ENCODE data around the gene IRF4.

Gene IRF4

DNA sequence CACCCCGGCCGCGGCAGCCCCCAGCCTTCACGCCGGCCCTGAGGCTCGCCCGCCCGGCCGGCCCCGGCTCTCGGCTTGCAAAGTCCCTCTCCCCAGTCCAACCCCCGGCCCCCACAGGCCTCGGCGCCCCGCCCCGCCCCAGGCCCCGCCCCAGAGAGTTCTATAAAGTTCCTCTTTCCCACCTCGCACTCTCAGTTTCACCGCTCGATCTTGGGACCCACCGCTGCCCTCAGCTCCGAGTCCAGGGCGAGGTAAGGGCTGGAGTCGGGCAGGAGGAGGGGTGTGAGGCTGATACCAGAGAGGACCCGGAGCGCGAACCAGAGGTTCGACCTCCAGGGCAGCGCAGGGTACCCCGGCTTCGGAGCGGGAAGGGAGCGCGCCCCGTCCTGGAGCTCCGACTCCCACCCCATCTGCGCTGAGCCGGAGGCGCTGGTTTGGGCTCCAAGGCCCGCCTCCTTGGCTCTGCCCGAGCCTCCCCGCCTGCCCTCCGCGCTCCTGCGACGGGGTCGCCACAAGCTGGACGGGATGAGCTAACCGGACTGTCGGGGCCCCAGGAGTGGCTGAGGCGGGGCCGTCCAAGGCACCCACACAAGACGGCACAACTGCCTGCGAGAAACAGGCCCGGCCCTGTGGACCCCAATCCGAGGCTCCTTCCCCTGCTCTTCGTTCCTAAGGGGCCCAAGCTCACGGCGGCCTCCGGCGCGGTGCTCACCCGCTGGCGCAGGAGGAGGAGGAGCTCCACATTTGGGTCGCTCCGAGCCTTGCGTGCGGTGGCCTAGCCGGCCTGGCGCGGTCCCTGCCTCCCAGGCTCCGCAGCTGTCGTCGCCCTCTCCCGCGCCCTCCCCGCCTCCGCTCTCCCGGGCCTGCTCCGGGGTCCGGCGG is at the start of gene IRF4:
IRF4 (plus strand) TSS at position 194 of the 882 bp plus-strand sequence. CDS start 1,401 bp downstream, outside the sequence.
- no peak for DNase-seq (ENCODE audit: low read depth)

- no peak for DNase-seq (ENCODE audit: low read depth)
Observed at GRCh38 chr6:341914-342831, 49.4 kb upstream of the IRF4 start.

GRCh38 chr6:342832-343179 is 48.7 kb upstream of the IRF4 start:
- no peak for DNase-seq (ENCODE audit: low read depth)

DNA sequence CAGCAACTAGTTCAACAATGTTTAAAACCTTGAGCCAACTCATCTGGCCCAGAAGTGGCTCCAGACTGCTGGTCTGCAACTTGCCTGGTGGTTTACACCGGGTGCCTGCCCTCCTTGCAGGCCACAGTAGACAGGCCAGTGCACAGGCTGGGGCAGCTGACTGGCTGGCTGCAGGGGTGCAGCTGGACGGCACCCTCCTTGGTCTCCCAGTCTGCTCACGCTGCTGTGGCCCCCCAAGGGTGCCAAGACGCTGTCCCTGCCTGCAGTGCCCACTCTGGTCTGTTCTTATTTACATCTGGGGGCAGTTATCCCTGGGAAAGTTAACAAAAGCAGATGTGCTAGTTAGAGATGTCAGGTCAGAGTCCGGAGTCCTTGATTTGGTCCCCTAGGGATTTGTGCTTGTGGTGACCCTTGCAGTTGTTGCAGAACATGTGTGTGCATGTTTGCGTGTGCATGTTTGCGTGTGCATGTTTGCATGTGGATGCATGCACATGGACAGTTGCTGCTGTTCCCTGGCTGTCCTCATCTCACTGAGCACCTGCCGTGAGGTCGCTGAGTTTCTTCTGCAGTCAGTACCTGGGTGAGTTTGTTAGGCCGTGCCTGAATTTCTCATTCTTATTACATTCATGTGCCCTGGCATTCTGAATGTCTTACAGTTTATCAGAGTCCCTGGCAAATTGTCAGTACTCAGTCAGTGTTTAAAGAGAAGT is 48.2 kb upstream of the IRF4 start:
- no peak for DNase-seq (ENCODE audit: low read depth)

DNA sequence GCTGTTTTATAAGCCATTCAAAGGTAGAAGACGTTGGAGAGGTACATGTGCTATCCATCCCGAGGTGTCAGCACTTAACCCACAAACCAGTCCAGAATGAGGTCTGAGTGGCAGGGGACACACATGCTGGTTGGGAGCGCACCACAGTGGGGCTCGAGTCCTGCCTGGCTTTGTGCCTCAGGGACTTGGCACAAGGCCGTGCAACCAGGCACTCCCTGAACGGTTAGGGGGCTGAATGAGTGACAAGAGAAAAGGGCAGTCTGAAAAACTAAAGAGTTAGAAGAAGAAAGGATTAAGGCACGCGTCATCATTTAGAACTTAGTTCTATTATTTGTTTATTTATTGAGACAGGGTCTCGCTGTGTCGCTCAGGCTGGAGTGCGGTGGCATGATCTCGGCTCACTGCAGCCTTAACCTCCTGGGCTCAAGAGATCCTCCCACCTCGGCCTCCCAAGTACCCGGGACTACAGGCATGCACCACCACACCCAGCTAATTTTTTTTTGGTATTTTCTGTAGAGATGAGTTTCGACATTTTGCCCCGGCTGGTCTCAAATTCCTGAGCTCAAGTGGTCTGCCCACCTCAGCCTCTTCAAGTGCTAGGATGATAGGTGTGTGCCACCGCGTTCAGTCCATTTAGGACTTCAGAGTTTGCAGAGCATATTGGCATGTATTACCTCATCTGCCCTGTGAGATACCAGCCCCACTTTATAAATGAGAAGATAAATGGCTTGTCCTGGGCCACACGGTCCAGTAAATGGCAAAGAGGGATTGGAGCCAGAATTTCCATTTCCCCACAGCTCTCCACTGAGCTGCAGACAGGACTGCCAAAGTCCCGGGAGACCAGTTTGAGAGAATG is 47.4 kb upstream of the IRF4 start:
- DNase-seq (ENCODE audit: low read depth) = peak; percentile 1

DNA sequence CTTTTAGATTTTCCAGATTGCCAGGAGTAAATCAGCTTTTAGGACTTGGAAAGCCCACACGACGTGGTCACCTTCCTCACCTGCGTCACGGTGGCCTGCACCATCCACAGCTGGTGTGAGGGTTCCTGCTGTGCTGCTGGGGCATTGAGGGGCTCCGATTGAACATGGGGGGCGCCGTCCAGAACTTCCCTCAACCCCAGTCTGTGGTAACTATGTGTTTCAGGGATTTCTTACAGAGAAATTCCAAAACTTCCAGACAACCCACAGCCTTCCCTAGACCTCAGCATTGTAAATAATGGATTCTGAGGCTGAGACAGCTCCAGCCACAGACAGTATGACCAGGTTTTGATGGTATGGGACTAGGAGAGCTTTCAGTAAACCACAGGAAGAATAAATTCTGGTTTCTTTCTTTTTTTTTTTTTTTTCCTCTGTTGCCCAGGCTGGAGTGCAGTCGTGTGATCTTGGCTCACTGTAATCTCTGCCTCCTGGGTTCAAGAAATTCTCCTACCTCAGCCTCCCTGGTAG is 46.7 kb upstream of the IRF4 start:
- peak; percentile 11 for DNase-seq (ENCODE audit: low read depth)

- peak; percentile 1 for DNase-seq (ENCODE audit: low read depth)
Observed at GRCh38 chr6:345747-346385, 45.7 kb upstream of the IRF4 start.

DNA sequence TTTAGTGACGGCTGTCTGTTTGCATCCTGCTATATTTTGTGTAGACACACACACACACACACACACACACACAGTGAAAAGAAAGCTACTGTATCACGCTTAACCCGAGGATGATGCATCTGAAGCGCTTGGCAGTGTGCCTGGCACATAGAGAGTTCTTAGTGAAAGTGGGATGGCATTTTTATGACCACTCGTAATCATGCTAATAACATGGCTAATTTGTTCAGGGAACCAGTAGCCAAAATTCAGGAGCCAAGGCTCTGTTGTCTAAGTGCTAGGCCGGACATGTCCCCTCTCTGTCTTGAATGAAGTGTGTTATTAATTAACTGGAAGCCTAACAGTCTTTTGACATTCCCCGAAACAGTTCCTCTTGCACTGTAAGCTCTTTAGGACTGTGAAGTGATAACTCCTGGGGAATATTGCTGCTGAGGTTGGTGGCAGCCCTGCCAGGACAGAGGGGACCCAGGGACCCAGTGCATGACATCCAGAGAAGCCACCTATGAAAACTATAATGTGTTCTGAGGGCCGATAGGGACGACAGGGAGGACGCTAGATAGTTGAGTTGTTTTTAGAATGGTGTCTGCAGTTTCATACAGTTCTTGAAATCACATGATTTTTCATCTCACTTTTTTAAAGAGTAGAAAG is 45.0 kb upstream of the IRF4 start:
- peak; percentile 4 for DNase-seq (ENCODE audit: low read depth)

DNA sequence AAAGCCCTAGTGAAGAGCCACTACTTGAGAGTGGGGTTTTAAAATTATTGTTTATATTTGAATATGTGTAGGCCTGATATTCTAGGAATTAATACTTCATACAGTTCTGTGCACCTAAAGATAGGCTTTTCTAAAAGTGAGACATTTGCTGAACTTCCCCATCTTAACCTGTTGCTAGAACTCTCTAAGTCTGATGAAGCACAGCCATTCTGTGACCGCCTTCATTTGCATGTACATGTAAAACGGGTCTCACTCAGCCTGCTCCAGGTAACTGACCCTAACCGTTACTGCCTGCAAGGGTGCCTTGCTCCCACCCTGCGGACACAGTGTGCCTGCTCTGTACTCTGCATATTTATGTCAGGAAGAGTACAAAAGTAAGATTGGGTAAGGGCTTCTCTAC is 44.3 kb upstream of the IRF4 start:
- DNase-seq (ENCODE audit: low read depth) = no peak

GRCh38 chr6:347951-348859 is 43.3 kb upstream of the IRF4 start:
- no peak for DNase-seq (ENCODE audit: low read depth)

- DNase-seq (ENCODE audit: low read depth) = no peak
Observed at GRCh38 chr6:348860-349396, 42.6 kb upstream of the IRF4 start.

DNA sequence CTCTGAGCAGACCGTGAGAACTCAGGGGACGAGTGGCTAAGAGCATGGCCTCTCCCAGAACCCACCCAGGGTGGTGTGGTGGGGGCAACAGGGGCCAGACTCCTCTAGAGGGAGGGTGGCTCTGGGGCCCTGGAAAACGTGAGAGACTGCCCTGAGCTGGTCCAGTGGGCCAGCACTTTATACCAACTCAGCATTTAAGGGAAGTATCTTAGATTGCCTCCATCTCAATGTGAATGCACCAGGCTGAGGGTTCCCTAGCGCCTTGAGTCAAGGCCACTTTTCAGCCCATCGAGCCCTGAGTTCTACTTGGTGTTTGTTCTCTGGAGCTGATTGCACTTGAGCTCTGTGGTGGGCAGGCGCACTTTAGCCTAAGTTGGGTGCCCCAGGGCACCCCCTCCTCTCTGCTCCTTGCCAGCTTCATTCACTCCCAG is 42.0 kb upstream of the IRF4 start:
- no peak for DNase-seq (ENCODE audit: low read depth)

DNA sequence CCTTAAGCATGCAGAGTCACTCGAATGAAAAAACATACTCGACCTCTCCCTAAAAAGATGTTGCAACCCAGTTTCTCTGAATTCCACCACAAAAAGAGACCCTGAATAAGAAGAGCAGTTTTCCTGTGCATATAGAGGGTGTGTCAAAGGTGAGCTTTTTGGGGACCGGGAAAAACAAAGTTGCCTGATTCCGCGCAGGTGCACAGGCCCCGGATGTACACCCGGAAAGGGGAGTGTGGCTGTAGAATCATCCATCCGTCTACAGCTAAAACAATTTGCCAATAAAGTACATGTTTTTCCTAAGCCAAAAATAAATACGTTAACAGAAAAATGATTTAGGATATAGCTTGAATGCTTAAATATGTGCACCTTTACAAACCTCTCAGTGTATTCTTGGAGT is 41.2 kb upstream of the IRF4 start:
- DNase-seq (ENCODE audit: low read depth) = no peak

DNA sequence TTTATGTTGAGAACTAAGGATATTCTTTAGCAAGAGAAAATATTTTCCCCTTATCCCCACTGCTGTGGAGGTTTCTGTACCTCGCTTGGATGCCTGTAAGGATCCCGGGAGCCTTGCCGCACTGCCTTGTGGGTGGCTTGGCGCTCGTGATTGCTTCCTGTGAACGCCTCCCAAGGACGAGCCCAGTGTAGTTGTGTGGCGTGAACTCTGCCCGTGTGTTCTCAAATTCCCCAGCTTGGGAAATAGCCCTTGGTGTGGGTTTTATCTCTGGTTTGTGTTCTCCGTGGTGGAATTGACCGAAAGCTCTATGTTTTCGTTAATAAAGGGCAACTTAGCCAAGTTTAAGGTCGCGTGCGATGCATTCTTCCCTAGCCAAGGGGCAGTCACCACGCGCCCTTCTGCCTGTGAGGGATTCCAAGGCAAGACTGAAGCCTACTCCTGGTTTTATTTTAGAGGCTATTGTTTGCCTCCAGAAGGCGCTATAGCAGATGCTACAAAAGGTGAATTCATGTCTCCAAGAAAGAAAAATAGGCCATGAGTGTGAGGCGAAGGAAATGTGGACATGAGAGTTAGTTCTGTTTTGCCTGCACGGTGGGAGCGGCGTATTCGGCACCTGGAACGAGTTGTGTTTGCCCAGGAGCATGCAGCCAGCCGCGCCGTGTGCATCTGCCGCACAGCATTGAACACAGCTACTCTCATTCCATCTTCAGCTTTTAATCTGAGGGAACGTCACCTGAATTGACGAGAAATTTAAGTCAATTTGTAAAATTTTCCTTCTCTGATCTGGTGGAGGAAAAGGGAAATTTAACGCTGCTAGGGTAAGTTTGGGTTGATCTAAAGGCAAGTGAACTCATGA is 40.3 kb upstream of the IRF4 start:
- no peak for DNase-seq (ENCODE audit: low read depth)

DNA sequence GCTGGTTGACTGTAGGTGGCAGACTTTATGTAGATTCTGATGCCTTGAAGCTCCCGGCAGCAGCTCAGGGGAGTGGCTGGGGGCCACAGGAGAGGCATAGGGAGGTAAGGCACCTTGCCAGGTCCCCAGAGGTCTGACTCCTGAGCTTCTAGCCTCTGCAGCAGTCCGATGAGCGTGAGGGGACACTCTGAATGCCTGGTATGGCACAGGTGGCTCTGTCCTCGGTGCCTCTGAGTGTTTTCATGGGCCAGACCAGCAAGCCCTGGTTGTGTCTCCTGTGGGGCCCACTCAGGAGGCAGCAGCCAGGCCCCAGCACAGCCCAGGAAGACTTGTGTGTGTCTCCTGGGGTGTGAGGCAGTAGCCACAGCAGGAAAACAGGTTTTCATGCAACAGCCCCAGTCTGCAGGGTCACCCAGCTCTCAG is 39.7 kb upstream of the IRF4 start:
- no peak for DNase-seq (ENCODE audit: low read depth)

DNA sequence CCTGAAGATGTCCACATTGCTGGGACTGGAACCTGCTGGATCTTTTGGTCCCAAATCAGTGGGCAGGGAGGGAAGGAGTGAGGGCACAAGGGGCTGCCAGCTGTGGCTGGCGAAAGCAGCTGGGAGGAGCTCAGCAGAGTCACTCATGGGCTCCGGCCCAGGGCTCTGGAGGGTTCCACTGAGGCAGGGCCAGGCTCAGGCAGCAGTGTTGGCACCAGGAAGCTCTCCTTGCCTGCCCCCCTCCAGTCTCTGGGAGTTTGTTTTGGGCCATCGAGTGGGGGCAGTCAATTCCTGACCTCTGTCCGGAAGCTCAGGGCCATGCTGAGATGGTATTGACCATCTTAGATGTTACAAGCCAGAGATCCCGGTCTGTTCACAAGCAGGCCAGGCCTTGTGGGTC is 39.1 kb upstream of the IRF4 start:
- no peak for DNase-seq (ENCODE audit: low read depth)

- DNase-seq (ENCODE audit: low read depth) = no peak
Observed at GRCh38 chr6:352896-353470, 38.6 kb upstream of the IRF4 start.
